Panc1 (cell line): ENCODE data around the gene PNPO. TPM values are rescaled to one million over a fixed set of nuclear protein-coding genes. Genes with fewer than 3 reads are reported as not detected.
A peak's percentile ranks its signal among the peaks of the same experiment; 100 is the strongest.

Experiments used
- ATAC-seq: fragments of 200-7000 bp; cut with Tn5 transposase; 2 replicates; pipeline ENCODE4 v1.9.1; 2020; ENCODE audit warnings: mild to moderate bottlenecking, moderate library complexity
- BruUV-seq: library from RNA; stranded (reverse); fragments of 400-500 nt; replicated peaks from 2 replicates; lab custom pipeline; 2021; lab: Mats Ljungman, UMichigan
- CTCF ChIA-PET: fragments of 300-600 bp; sonication (Branson Sonifier 250); formaldehyde crosslinking; loops from one replicate; lab custom pipeline; 2022; ENCODE audit warnings: antibody characterized with exemption; lab: Charles Lee
- POLR2A ChIA-PET: fragments of 300-600 bp; sonication (Branson Sonifier 250); formaldehyde crosslinking; loops from one replicate; lab custom pipeline; 2022; ENCODE audit warnings: antibody characterized with exemption; lab: Charles Lee
- DNase-seq: peaks from one replicate; pipeline ENCODE4 v3.0.0-alpha.2; 2010; ENCODE audit warnings: low read depth, low spot score
- H3K27ac ChIP-seq: 2 replicates; pipeline ENCODE4 v1.5.1; 2011; ENCODE audit warnings: mild to moderate bottlenecking, low read length, inconsistent platforms
- H3K27me3 ChIP-seq: fragments of 200-500 bp; sonication (Bioruptor generic); 2 replicates; pipeline ENCODE4 v1.6.0; 2014; ENCODE audit warnings: low read length, inconsistent platforms; ENCODE audit not compliant: control insufficient read depth, insufficient read depth
- H3K36me3 ChIP-seq: fragments of 200-500 bp; sonication (Bioruptor generic); 2 replicates; pipeline ENCODE4 v1.5.1; 2014; ENCODE audit warnings: inconsistent platforms, mild to moderate bottlenecking, low read length, moderate library complexity; ENCODE audit not compliant: control insufficient read depth, insufficient read depth
- H3K4me1 ChIP-seq: 2 replicates; pipeline ENCODE4 v1.5.1; 2011; ENCODE audit warnings: inconsistent platforms, mild to moderate bottlenecking, low read length, moderate library complexity; ENCODE audit not compliant: control insufficient read depth, insufficient read depth
- H3K4me3 ChIP-seq, 2 experiments: 2 replicates each; pipeline ENCODE4 v1.5.1; 2011 to 2012; ENCODE audit warnings: low read depth in 2 of 2, low read length in 2 of 2, mild to moderate bottlenecking in 2 of 2, inconsistent platforms in 1 of 2, moderate library complexity in 1 of 2
- H3K9me3 ChIP-seq: fragments of 200-500 bp; sonication (Bioruptor generic); 2 replicates; pipeline ENCODE4 v1.5.1; 2014; ENCODE audit warnings: low read depth, mild to moderate bottlenecking, inconsistent platforms, low read length, moderate library complexity; ENCODE audit not compliant: control insufficient read depth, insufficient read depth
- CTCF ChIP-seq: fragments of 450-650 bp; IDR thresholded peaks from 2 replicates; pipeline ENCODE4 v1.5.1; 2017; ENCODE audit warnings: mild to moderate bottlenecking
- POLR2AphosphoS5 ChIP-seq: IDR thresholded peaks from 2 replicates; pipeline ENCODE4 v1.6.1; 2012; ENCODE audit warnings: mild to moderate bottlenecking, low read depth, low read length, moderate library complexity
- REST ChIP-seq, 2 experiments: IDR thresholded peaks; 2 replicates each; pipeline ENCODE4 v1.6.1; 2011 to 2012; ENCODE audit warnings: low read depth in 2 of 2, control low read depth in 1 of 2, low read length in 1 of 2, mild to moderate bottlenecking in 1 of 2, moderate library complexity in 1 of 2; ENCODE audit not compliant: insufficient read depth in 1 of 2
- SIN3A ChIP-seq: IDR thresholded peaks from 2 replicates; pipeline ENCODE4 v1.6.1; 2012; ENCODE audit warnings: low read depth, mild to moderate bottlenecking, low read length, moderate library complexity, borderline replicate concordance; ENCODE audit not compliant: insufficient read depth
- TCF7L2 ChIP-seq: IDR thresholded peaks from 2 replicates; pipeline ENCODE4 v1.6.1; 2011; ENCODE audit warnings: mild to moderate bottlenecking, low read depth, low read length, inconsistent platforms
- in situ Hi-C: cut with HindIII; loops from 2 replicates; pipeline ENCODE4 v1.10.0; 2016; ENCODE audit warnings: low sequenced_read_pairs, low pct_unique_long_range_greater_than_20kb
- intact Hi-C: fragments of 100-400 bp; cut with micrococcal nuclease; formaldehyde crosslinking; loops from one replicate; pipeline ENCODE4 v1.10.0; 2022; ENCODE audit not compliant: unreplicated experiment
- total RNA-seq: library from RNA; stranded (reverse); gene quantifications from one replicate; pipeline ENCODE4 v1.2.1, GENCODE V29; 2021; ENCODE audit not compliant: unreplicated experiment

The PNPO gene
- total RNA-seq, 1 experiment from 2014 or later: 20.1 TPM

GRCh38 chr17:47895347-47895855 lies 46.0 kb upstream of the PNPO start:
- ChIA-PET CTCF (interaction anchor here (0.5 to 1.3 kb wide), 6 partner anchors 32 to 376 kb away, joined by 3 to 6 read pairs (median 4); partner anchors contain the start of genes CDK5RAP3 and SCRN2), POLR2A (interaction anchor here (0.5 to 1.5 kb wide), 5 partner anchors 10 to 297 kb away, joined by 3 to 14 read pairs (median 5); no protein-coding TSS in a partner anchor)
- no TSS peak for BruUV-seq
- TF ChIP-seq POLR2AphosphoS5 (peak; percentile 98), CTCF (no peak), TCF7L2 (0 out of 2 replicates have a peak, but pooled peaks have one; percentile 16), SIN3A (peak; percentile 90; the same call in 1 of the 2 replicates)
- Histone ChIP-seq H3K27ac (peak overlapping the region; percentile 93), H3K27me3 (no peaks in the 10 kb centered on the region), H3K9me3 (no peaks in the 10 kb centered on the region), H3K36me3 (no peaks in the 10 kb centered on the region; the same call in 1 of the 2 replicates), H3K4me3 (peak overlapping the region; percentile 82 to 98), H3K4me1 (peaks cover 9% of the 10 kb centered on the region; the same call in 1 of the 2 replicates)
- in situ Hi-C loops (no loop called here), intact Hi-C loops (no loop called here)
- ATAC-seq: peak; percentile 0
- DNase-seq: no peak

GRCh38 chr17:47895856-47896671 lies 45.3 kb upstream of the PNPO start, which contains the start of gene SP2:
TSS of gene SP2 (plus strand) at chr17:47896236. CDS start at chr17:47896287, 51 bp downstream.
- POLR2A ChIA-PET: interaction anchor here (0.5 to 1.5 kb wide), 3 partner anchors 9 to 126 kb away, joined by 4 to 14 read pairs (median 5); no protein-coding TSS in a partner anchor
- H3K9me3 ChIP-seq: no peaks in the 10 kb centered on the region
- in situ Hi-C loops (no loop called here), intact Hi-C loops (no loop called here)
- CTCF ChIA-PET: interaction anchor here (0.5 to 1.3 kb wide), 4 partner anchors 33 to 375 kb away, joined by 3 to 6 read pairs (median 4); partner anchors contain the start of genes CDK5RAP3 and SCRN2
- TF ChIP-seq SIN3A: peak; percentile 85; the same call in 1 of the 2 replicates
- no peak for TF ChIP-seq TCF7L2
- no peak for TF ChIP-seq CTCF
- 0 out of 4 replicates have a peak, but pooled peaks of 1 of the 2 experiments have one; percentile 34 for TF ChIP-seq REST (IDR thresholded peaks at IDR 0.05; ENCODE audit: insufficient read depth in 1 of 2, low read depth in 2 of 2, low read length in 1 of 2)
- TF ChIP-seq POLR2AphosphoS5: peak; percentile 77; the same call in 1 of the 2 replicates
- peak within 1 kb of the TSS; percentile 98 for H3K27ac ChIP-seq
- peak within 1 kb of the TSS; percentile 88 to 98 for H3K4me3 ChIP-seq
- DNase-seq: peak; percentile 100
- no TSS peak for BruUV-seq
- ATAC-seq: peak; percentile 96
- no peaks in the 10 kb centered on the region; the same call in 1 of the 2 replicates for H3K36me3 ChIP-seq
- peaks cover 9% of the 10 kb centered on the region; the same call in 1 of the 2 replicates for H3K4me1 ChIP-seq
- H3K27me3 ChIP-seq: no peaks in the 10 kb centered on the region
